ENCODE measurements around the gene SRL. TPM values are rescaled to one million over a fixed set of nuclear protein-coding genes. Genes with fewer than 3 reads are reported as not detected.

The SRL gene
- total and polyA plus RNA-seq, 2 of the 4 experiments (the other 2 are of a cell fraction), result under 0.01 to 0.14 TPM

DNA sequence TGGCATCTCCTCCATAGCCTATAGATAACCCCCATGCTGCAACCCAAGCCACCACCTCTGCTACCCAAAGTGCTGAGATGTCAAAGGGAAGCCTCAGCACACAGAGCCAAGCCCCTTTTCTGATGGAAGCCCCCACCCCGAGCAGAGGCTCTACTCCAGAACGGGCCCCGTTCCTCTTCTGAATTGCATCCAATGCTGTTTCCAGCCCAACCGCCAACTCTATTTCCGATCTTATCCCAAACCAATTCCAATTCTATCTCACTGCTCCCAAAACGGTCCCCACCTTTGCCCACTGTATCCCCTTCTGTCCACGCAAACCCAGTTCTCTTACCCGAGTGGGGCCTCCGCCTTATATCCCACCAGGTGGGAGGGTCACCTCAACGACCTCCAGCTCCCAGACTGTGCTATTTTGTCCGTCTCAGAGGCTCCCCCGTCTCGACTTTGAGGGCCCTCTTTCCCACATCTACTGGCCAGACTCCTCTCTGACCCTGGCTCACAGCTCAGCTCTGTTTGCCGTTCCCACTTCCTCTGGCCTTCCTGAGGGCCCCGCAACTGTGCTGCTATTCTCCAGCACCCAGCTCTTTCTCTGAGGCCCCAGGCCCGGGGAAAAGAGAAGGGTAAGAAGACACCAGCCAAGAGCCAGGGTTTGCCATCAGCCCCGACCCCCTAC, 487 bp downstream of the SRL start:
- Histone ChIP-seq H3K9ac (ENCODE audit: low read depth, low read length) (no peak overlapping the region), H3K27me3 (ENCODE audit: control insufficient read depth, insufficient read depth, low read length) (no peaks in the 10 kb centered on the region; the same call in 1 of the 2 replicates), H3K9me3 (ENCODE audit: control insufficient read depth, insufficient read depth, low read length) (no peaks in the 10 kb centered on the region), H3K27ac (ENCODE audit: insufficient read depth, low read length) (no peak overlapping the region), H4K5ac (ENCODE audit: low read depth, low read length) (no peak overlapping the region), H3K4ac (ENCODE audit: low read depth, low read length) (no peak overlapping the region), H4K8ac (ENCODE audit: low read depth in 2 of 2, low read length in 2 of 2) (no peak overlapping the region), H3K56ac (ENCODE audit: extremely low read depth, insufficient read depth, low read length) (no peak overlapping the region), H2AFZ (replicated peaks; ENCODE audit: low read length, poor library complexity) (no peak overlapping the region), H3K9me1 (ENCODE audit: insufficient read depth, low read length) (peaks cover 2% of the 10 kb centered on the region; the same call in 1 of the 2 replicates), H3K4me2 (ENCODE audit: low read depth, low read length) (no peak overlapping the region), H3K4me1 (ENCODE audit: control insufficient read depth, insufficient read depth, low read length) (0 out of 2 replicates have a peak, but pooled peaks cover 2% of the 10 kb centered on the region), H3K36me3 (ENCODE audit: control insufficient read depth, insufficient read depth, low read length) (no peaks in the 10 kb centered on the region), H2AK5ac (ENCODE audit: low read depth, low read length) (no peak overlapping the region), H2BK15ac (ENCODE audit: low read depth, low read length) (no peak overlapping the region), H2BK20ac (ENCODE audit: low read depth, low read length) (no peak overlapping the region), H4K20me1 (ENCODE audit: insufficient read depth, low read length) (no peaks in the 10 kb centered on the region), H3K4me3 (ENCODE audit: insufficient read depth, low read depth, low read length) (no peak overlapping the region), H3K18ac (ENCODE audit: low read depth, low read length) (no peak overlapping the region), H2AK9ac (replicated peaks; ENCODE audit: low read depth, low read length, poor library complexity) (no peak overlapping the region), H2BK5ac (ENCODE audit: low read depth, low read length, poor library complexity, severe bottlenecking) (no peak overlapping the region), H3K79me1 (ENCODE audit: low read depth in 1 of 2, low read length in 2 of 2) (no peaks in the 10 kb centered on the region), H2BK120ac (ENCODE audit: low read depth, low read length) (no peak overlapping the region), H3K14ac (replicated peaks; ENCODE audit: low read depth, low read length) (no peak overlapping the region), H4K91ac (ENCODE audit: insufficient read depth, low read depth, low read length) (no peak overlapping the region), H3K23ac (ENCODE audit: low read depth, low read length) (no peak overlapping the region)
- POLR2A ChIA-PET (ENCODE audit: unreplicated experiment), result no interaction called here
- TF ChIP-seq, protein P1, sequence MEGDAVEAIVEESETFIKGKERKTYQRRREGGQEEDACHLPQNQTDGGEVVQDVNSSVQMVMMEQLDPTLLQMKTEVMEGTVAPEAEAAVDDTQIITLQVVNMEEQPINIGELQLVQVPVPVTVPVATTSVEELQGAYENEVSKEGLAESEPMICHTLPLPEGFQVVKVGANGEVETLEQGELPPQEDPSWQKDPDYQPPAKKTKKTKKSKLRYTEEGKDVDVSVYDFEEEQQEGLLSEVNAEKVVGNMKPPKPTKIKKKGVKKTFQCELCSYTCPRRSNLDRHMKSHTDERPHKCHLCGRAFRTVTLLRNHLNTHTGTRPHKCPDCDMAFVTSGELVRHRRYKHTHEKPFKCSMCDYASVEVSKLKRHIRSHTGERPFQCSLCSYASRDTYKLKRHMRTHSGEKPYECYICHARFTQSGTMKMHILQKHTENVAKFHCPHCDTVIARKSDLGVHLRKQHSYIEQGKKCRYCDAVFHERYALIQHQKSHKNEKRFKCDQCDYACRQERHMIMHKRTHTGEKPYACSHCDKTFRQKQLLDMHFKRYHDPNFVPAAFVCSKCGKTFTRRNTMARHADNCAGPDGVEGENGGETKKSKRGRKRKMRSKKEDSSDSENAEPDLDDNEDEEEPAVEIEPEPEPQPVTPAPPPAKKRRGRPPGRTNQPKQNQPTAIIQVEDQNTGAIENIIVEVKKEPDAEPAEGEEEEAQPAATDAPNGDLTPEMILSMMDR (conservative IDR thresholded peaks at IDR 0.05; ENCODE audit: low read depth, low read length), result no peak
- TF ChIP-seq NFE2L2 (IDR thresholded peaks at IDR 0.05; ENCODE audit: low read depth, low read length), result no peak
- no peak for TF ChIP-seq MXI1 (IDR thresholded peaks at IDR 0.05; ENCODE audit: borderline replicate concordance, low read depth, low read length)
- TF ChIP-seq RFX5 (IDR thresholded peaks at IDR 0.05; ENCODE audit: low read depth, low read length), result no peak
- no peak for TF ChIP-seq RCOR1 (IDR thresholded peaks at IDR 0.05; ENCODE audit: insufficient replicate concordance, low read length)
- CTCF ChIA-PET, result interaction anchor here (0.9 kb wide), 1 partner anchor 12 kb away, joined by 3 read pairs; no protein-coding TSS in a partner anchor
- no TSS peak for BruUV-seq (replicated peaks)
- 77 to 100% methylated on average over 1 to 9 of the region's 17 CpGs for whole genome bisulfite sequencing, 2 experiments (ENCODE audit: extremely low coverage in 2 of 2, insufficient read length in 1 of 2)
- in situ Hi-C loops (cut with MboI; ENCODE audit: low sequenced_read_pairs), result no loop called here
- intact Hi-C loops (cut with micrococcal nuclease), result no loop called here
- no peak for ATAC-seq (ENCODE audit: low read depth)
- DNase-seq, result no peak
- dilution Hi-C loops (cut with HindIII; ENCODE audit: low sequenced_read_pairs, unreplicated experiment), result no loop called here
